GM21367 (cell line): Measurements from ENCODE around the gene SPACDR.

Experiments used
- ATAC-seq: cut with Tn5 transposase; IDR thresholded peaks from one replicate; pipeline ENCODE4 v1.9.1; 2021; ENCODE audit not compliant: unreplicated experiment

Gene SPACDR

GRCh38 chr7:100419660-100420226, 44.3 kb downstream of the SPACDR start:
- ATAC-seq: no peak

GRCh38 chr7:100418930-100419659, 45.0 kb downstream of the SPACDR start:
- no peak for ATAC-seq

- ATAC-seq: no peak
Measured at GRCh38 chr7:100415448-100415847, 48.6 kb downstream of the SPACDR start.

- no peak for ATAC-seq
Measured at GRCh38 chr7:100413889-100414288, 50.2 kb downstream of the SPACDR start.

GRCh38 chr7:100413346-100413745, 50.7 kb downstream of the SPACDR start:
- no peak for ATAC-seq

- ATAC-seq: no peak
Measured at GRCh38 chr7:100411101-100411500, 53.0 kb downstream of the SPACDR start.

- ATAC-seq: no peak
Measured at GRCh38 chr7:100407285-100408180, 56.5 kb downstream of the SPACDR start.

GRCh38 chr7:100406767-100407166, 57.3 kb downstream of the SPACDR start:
- ATAC-seq: no peak
